Spinal cord (tissue), 10 donors: ENCODE measurements around the gene IL1RAPL2. TPM values are rescaled to one million over a fixed set of nuclear protein-coding genes. Genes with fewer than 3 reads are reported as not detected.
"Not testable (repeated sequence)": the region's sequence is repeated elsewhere in the genome, so short reads cannot be mapped to it uniquely, and the experiment has no call there.

Source experiments
- DNase-seq, 6 donors: peaks; one replicate each; pipeline versions ENCODE4 v3.0.0 to v3.0.0-alpha.2; 2013 to 2015; ENCODE audit warnings: low spot score in 6 of 6, low read depth in 4 of 6
- H3K27ac ChIP-seq: one replicate; pipeline ENCODE4 v1.5.1; 2013; ENCODE audit warnings: low read depth, low read length, control low read depth
- H3K27me3 ChIP-seq: one replicate; pipeline ENCODE4 v1.6.1; 2013; ENCODE audit warnings: low read length; ENCODE audit not compliant: control insufficient read depth, insufficient read depth
- H3K36me3 ChIP-seq: one replicate; pipeline ENCODE4 v1.6.1; 2013; ENCODE audit warnings: low read length; ENCODE audit not compliant: control insufficient read depth, insufficient read depth
- H3K4me1 ChIP-seq: one replicate; pipeline ENCODE4 v1.6.1; 2013; ENCODE audit warnings: low read length; ENCODE audit not compliant: control insufficient read depth, insufficient read depth
- H3K4me3 ChIP-seq: one replicate; pipeline ENCODE4 v1.5.1; 2013; ENCODE audit warnings: low read depth, low read length, control low read depth
- H3K9me3 ChIP-seq: one replicate; pipeline ENCODE4 v1.6.1; 2013; ENCODE audit warnings: low read length; ENCODE audit not compliant: control insufficient read depth, insufficient read depth
- WGBS: methylation state at CpG from one replicate; pipeline ENCODE4 v1.1.5; 2013; ENCODE audit warnings: missing lambda C conversion rate; ENCODE audit not compliant: insufficient coverage; 5-methylcytosine and 5-hydroxymethylcytosine counted together
- polyA plus RNA-seq, 2 donors: library from polyadenylated mRNA; unstranded; fragments of 120-200 nt; gene quantifications; one replicate each; pipeline ENCODE4 v1.2.1, GENCODE V29; 2013; ENCODE audit not compliant: insufficient read length in 2 of 2
- total RNA-seq, 2 donors: library from RNA; depleted of rRNA in 1 of 2; stranded (reverse); fragments of 120-200 nt in 1 of 2; fragments of >200 nt in 1 of 2; gene quantifications; one replicate each; pipeline versions ENCODE4 v1.2.3 to v1.2.4, GENCODE V29; 2013 to 2014
- donor health status: healthy.

IL1RAPL2 gene
- total and polyA plus RNA-seq, 4 donors, result 0.90 to 3.0 (median 1.3) TPM

GRCh38 chrX:104668550-104668949 lies 102.6 kb downstream of the IL1RAPL2 start:
- peak in 3 of 6 donors; percentile 5 to 81 (median 47) for DNase-seq
- Histone ChIP-seq H3K4me1 (no peaks in the 10 kb centered on the region), H3K9me3 (no peaks in the 10 kb centered on the region), H3K36me3 (no peaks in the 10 kb centered on the region), H3K27ac (no peak overlapping the region), H3K27me3 (peaks cover 4% of the 10 kb centered on the region), H3K4me3 (no peak overlapping the region)
- WGBS, result 60% methylated on average over 1 of the region's 3 CpGs

- Histone ChIP-seq H3K9me3 (no peaks in the 10 kb centered on the region), H3K27me3 (peaks cover 4% of the 10 kb centered on the region), H3K4me1 (no peaks in the 10 kb centered on the region), H3K4me3 (no peak overlapping the region), H3K27ac (no peak overlapping the region), H3K36me3 (no peaks in the 10 kb centered on the region)
- DNase-seq, result no peak
- WGBS, result 57% methylated on average over 3 of the region's 4 CpGs
Observed at GRCh38 chrX:104669063-104669462, 103.1 kb downstream of the IL1RAPL2 start.

- Histone ChIP-seq H3K4me3 (no peak overlapping the region), H3K4me1 (no peaks in the 10 kb centered on the region), H3K27ac (no peak overlapping the region), H3K9me3 (no peaks in the 10 kb centered on the region), H3K27me3 (no peaks in the 10 kb centered on the region), H3K36me3 (no peaks in the 10 kb centered on the region)
- WGBS, result 76% methylated on average over 4 of the region's 4 CpGs
- DNase-seq, result no peak
Observed at GRCh38 chrX:104670051-104670450, 104.1 kb downstream of the IL1RAPL2 start.

- not testable (repeated sequence) for H3K9me3 ChIP-seq, DNase-seq, H3K4me1 ChIP-seq, H3K27me3 ChIP-seq, H3K4me3 ChIP-seq, H3K27ac ChIP-seq, H3K36me3 ChIP-seq
- 70% methylated on average over 18 of the region's 18 CpGs for WGBS
Observed at GRCh38 chrX:104677517-104677916, 111.5 kb downstream of the IL1RAPL2 start.

- H3K27ac ChIP-seq, result no peak overlapping the region
Observed at GRCh38 chrX:104679175-104679574, 113.2 kb downstream of the IL1RAPL2 start.

GRCh38 chrX:104681214-104681613 lies 115.2 kb downstream of the IL1RAPL2 start:
- Histone ChIP-seq H3K9me3 (no peaks in the 10 kb centered on the region), H3K27ac (no peak overlapping the region), H3K4me3 (no peak overlapping the region), H3K27me3 (no peaks in the 10 kb centered on the region), H3K4me1 (no peaks in the 10 kb centered on the region), H3K36me3 (no peaks in the 10 kb centered on the region)
- no peak for DNase-seq
- WGBS, result 36% methylated on average over 2 of the region's 3 CpGs

More at GRCh38 chrX:104679175-104679574, 113.2 kb downstream of the IL1RAPL2 start:
- H3K27me3 ChIP-seq, result no peaks in the 10 kb centered on the region
- DNase-seq, result no peak
- H3K36me3 ChIP-seq, result no peaks in the 10 kb centered on the region
- no peaks in the 10 kb centered on the region for H3K4me1 ChIP-seq
- H3K4me3 ChIP-seq, result no peak overlapping the region
- WGBS, result no CpG with 5 or more reads among the region's 2 CpGs
- no peaks in the 10 kb centered on the region for H3K9me3 ChIP-seq

- Histone ChIP-seq H3K36me3 (no peaks in the 10 kb centered on the region), H3K9me3 (no peaks in the 10 kb centered on the region), H3K4me3 (no peak overlapping the region), H3K27me3 (no peaks in the 10 kb centered on the region), H3K4me1 (no peaks in the 10 kb centered on the region), H3K27ac (no peak overlapping the region)
- 80% methylated on average over 1 of the region's 2 CpGs for WGBS
- DNase-seq, result no peak
Observed at GRCh38 chrX:104684077-104684476, 118.1 kb downstream of the IL1RAPL2 start.

GRCh38 chrX:104695593-104695992 lies 129.6 kb downstream of the IL1RAPL2 start:
- 100% methylated on average over 4 of the region's 9 CpGs for WGBS
- no peak overlapping the region for H3K27ac ChIP-seq
- no peaks in the 10 kb centered on the region for H3K9me3 ChIP-seq
- no peak overlapping the region for H3K4me3 ChIP-seq
- DNase-seq, result no peak
- H3K36me3 ChIP-seq, result no peaks in the 10 kb centered on the region
- H3K4me1 ChIP-seq, result no peaks in the 10 kb centered on the region
- H3K27me3 ChIP-seq, result peaks cover 3% of the 10 kb centered on the region

- Histone ChIP-seq H3K4me1 (no peaks in the 10 kb centered on the region), H3K9me3 (no peaks in the 10 kb centered on the region), H3K36me3 (no peaks in the 10 kb centered on the region), H3K27ac (no peak overlapping the region), H3K27me3 (peaks cover 3% of the 10 kb centered on the region), H3K4me3 (no peak overlapping the region)
- no peak for DNase-seq
- WGBS, result no CpG with 5 or more reads among the region's 1 CpG
Observed at GRCh38 chrX:104696667-104697066, 130.7 kb downstream of the IL1RAPL2 start.

- Histone ChIP-seq H3K27me3 (peaks cover 3% of the 10 kb centered on the region), H3K4me3 (no peak overlapping the region), H3K27ac (no peak overlapping the region), H3K36me3 (no peaks in the 10 kb centered on the region), H3K9me3 (no peaks in the 10 kb centered on the region), H3K4me1 (no peaks in the 10 kb centered on the region)
- DNase-seq, result peak in 1 of 6 donors; percentile 13
Observed at GRCh38 chrX:104697294-104697693, 131.3 kb downstream of the IL1RAPL2 start.
